Kidney capillary endothelial cell (primary cell): ENCODE measurements around the gene DNAAF8.
"Not testable (repeated sequence)": the region's sequence is repeated elsewhere in the genome, so short reads cannot be mapped to it uniquely, and the experiment has no call there.

Experiments used
- DNase-seq: peaks from one replicate; pipeline ENCODE4 v3.0.0-alpha.2; 2018; ENCODE audit warnings: low spot score

DNAAF8 gene

DNA sequence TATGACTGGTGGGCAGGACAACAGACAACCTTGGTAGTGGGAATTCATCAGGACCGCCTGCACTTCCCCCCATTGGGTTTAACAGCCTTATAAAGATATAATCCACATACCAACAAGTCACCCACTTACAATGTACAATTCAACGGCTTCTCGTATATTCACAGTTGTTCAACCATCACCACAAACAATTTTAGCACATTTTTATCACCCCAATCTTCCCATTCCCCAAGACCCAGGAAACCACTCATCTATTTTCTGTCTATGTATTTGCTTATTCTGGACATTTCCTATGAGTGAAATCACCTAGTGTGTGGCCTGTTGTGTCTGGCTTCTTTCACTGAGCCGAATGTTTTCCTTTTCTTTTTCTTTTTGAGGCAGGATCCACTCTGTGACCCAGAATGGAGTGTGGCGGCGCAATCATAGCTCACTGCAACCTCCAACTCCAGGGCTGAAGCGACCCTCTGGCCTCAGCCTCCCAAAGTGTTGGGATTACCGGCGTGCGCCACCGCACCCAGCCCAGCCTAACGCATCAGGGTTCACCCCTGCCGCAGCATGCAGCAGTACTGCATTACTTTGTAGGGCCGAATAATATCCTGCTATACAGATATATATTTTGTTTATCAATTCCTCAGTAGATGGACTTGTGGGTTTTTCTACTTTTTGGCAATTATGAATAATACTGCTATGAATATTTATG is 11.1 kb upstream of the DNAAF8 start:
- no peak for DNase-seq

DNA sequence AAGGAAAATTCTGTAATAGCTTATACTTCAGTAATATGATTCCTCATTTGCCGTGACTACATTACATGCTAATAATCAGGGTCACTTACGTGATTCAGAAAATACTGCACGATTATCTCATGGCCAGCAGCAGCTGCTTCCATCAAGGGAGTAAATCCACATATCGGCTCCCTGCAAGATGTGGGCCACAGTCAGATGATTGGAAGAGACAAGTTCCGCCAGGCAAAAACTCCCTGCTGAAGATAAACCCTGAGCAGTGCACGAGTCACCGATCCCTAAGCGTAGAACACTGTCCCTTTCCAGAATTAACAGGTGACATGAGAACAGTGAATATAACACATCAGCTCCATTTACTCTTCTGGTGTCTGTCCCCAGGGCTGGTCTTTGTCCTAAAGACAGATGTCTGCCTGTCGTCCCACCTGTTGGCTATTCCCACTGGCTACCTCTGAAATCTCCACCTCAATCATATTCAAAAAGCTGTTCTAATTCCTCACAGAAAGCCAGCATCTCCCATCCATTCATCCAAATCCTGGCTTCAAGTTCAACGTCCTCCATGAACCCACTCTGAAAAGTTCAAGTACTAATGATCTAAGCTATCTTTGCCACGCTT is 9.6 kb upstream of the DNAAF8 start:
- no peak for DNase-seq

DNA sequence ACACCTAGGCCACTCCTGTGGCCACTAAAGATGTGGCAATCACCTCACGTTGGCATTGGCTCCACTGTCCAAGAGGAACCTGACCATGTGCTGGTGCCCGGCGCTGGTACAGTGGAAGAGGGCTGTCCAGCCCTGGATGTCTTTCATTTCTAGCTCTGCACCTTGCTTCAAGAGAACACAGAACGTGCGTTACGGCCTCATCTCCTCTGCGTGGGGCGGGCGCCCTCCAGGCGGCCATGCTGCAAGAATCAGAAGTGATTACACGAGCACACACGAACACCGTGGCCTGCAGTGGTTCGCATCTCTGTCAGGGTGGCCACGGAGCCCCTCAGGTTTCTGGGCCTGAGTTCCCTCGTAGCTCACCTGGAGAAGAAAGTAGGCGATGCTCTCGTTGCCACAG is 7.7 kb upstream of the DNAAF8 start:
- DNase-seq, result no peak

DNA sequence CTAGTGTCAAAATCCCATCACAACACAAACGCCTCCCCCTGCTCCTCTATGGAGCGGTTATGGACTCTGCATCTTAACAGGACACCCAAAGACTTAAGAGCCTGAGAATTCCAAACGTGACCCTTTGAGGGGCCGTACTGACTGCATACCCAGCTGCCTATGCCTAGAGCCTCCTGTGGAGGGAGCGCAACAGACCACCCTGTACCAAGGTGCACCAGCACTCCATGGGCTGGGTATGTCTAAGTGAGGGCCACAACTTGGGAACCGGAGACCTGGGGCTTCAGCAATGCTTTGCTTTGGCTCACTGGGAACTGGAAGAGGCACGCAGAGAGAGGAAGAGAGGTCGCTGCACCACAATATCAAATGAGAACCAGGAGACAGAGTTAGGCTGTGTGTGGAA is 5.7 kb upstream of the DNAAF8 start:
- no peak for DNase-seq

DNA sequence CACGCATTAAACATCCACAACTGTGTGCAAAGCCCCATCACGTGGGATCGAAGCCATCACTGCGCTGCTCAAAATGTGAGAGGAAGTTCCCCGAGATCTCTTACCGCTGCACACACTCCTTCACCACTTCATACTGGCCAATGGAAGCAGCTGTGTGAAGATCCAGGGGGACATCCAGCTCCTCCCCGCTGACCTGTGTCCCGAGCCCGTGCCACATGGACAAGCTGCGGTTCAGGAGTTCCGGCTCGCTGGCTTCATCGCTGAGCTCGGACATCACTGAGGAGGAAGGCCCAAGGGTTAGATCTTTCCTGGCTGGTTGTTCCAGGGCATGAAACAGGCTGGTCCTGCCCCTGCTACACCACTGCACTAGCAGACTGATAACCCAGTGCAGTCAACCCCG is 4.5 kb upstream of the DNAAF8 start:
- DNase-seq, result no peak

DNA sequence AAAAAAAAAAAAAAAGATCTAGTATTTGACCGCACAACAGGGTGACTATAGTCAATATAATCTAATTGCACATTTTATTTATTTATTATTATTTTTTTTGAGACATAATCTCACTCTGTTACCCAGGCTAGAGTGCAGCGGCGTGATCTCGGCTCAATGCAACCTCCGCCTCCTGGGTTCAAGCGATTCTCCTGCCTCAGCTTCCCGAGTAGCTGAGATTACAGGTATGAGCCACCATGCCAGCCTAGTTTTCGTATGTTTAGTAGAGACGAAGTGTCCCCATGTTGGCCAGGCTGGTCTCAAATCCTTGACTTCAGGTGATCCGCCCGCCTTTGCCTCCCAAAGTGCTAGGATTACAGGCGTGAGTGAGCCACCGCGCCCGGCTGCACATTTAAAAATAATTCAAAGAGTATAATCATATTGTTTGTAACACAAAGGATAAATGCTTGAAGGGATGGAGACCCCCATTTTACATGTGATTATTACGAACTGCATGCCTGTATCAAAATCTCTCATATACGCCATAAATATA is 1.1 kb upstream of the DNAAF8 start:
- no peak for DNase-seq

DNA sequence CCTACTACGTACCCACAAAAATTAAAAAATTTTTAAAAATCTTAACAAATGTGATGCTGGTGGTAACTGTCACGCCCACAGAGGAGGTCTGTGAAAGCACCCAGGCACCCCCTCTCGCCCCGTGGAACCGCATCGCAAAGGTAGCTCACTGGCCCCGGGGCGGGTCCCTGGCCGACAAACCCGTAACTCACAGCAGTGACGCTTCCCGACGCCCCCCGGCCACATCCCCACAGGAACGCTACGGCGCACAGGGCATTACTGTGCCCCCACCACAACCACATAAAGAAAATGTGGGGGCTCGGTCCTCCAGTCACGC is 632 bp upstream of the DNAAF8 start:
- DNase-seq, result no peak

DNA sequence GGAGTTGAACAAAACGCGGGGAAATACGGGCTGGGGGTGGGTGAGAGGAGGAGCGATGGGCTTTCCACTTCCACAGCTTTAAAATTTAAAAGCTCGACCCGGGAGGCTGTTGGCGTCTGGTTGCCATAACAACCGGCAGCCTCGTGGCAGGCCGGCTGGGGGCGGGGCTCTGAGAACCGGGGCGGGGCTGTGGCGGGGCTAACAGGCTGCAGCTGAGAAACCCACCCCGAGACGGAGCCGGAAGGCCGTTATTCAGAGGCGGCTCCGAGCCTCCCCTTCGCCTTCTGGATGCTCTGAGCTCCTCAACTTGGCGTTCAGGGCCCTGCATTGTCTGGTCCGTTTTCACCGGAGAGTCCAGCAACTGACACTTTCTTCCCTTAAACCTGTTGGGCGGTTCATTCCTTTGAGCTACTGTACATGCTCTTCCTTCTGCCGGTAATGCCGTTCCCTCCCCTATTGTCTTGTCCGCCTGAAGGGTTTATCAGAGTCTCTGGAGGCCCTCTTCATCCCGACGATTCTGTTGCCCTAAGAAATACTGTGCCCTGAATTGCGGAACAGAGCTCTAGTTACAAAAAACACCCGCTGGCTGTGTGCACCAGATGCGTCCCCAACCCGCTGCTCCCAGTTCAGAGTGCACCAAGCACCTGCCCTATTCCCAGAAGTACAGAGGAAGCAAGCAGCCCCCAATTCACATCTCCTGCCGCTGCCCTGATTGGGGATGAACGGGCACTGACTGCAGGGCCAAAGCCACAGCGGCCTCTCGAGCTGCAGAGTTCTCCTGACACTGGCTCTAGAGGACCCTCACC is 596 bp downstream of the DNAAF8 start:
- DNase-seq, result peak; percentile 81

DNA sequence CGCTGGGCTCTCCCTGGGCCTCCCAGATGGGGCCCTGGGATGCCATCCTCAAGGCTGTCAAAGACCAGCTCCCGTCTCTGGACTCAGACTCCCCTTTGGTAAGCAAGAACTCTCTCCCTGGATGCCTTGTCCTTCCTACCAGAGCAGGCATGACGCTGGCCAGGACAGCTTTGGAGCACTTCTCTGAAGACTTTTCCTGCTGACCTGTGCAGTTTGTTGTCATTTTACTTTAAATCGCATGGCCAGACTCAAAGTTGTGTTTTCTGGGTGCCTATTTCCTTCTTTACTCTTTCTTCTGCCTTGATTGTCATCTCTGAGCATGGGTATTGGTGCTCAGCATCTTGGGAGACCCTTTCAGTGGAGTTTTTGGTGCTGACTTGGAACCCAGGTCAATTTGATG is 2.2 kb downstream of the DNAAF8 start:
- no peak for DNase-seq

DNA sequence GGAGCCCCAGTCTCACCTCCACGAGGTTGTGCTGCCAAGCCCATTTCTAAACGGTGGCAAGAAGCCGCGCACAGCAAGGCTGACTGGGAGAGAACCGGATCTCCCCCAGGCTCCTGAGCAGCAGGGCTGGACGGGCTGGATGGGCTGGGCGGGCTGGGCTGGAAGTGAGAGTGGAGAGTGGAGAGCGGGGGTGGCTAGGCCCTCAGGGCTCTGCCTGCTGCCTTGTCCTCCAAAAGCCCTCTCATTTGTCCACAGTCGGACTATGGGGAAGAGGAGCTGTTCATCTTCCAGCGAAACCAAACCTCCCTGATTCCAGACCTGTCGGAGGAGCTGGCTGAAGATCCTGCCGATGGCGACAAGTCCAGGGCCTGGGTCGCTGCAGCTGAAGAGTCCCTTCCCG is 3.2 kb downstream of the DNAAF8 start:
- no peak for DNase-seq

DNA sequence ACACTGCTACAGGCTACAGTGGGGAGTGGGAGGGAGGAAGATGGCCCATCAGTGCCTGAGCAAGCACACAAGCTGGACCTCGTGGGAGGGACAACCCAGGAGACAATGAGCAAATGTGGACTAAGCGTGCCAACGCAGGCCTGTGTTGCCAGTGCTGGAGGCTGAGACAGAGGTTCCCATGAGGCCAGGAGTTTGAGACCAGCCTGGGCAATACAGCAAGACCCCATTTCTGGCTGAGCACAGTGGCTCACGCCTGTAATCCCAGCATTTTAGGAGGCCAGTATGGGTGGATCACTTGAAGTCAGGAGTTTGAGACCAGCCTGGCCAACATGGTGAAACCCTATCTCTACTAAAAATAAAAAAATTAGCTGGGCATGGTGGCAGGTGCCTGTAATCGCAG is 4.0 kb downstream of the DNAAF8 start:
- DNase-seq, result not testable (repeated sequence)

DNA sequence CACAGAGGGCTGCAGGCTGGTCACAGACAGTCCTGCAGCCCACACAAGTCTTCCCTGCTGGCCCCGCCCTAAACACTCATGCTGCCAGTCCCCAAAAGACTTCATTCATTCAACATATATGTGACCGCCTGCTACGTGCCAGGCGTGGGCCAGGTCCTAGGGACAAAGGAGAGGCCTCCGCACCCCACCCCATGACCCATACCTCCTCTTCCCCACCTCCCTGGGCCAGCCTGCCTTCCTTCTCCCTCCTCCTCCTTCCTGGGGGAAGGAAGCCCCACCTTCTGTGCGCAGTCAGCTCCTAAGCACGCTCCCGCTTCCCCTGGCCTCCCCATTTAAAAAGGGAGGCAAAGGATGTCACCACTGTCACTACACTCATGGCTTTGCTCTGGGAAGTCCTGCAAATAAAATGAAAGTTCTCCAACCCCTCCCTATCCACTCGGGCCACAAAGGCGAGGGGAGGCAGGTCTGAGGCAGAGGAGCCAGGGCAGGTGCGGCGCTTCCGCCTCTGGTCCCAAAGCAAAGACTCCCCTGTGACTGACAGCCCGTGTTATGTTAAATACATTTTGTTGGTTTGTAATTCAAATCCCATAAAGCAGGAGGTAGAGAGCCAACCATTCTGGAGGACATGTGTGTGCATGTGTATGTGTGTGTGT is 9.0 kb downstream of the DNAAF8 start:
- DNase-seq, result no peak

DNA sequence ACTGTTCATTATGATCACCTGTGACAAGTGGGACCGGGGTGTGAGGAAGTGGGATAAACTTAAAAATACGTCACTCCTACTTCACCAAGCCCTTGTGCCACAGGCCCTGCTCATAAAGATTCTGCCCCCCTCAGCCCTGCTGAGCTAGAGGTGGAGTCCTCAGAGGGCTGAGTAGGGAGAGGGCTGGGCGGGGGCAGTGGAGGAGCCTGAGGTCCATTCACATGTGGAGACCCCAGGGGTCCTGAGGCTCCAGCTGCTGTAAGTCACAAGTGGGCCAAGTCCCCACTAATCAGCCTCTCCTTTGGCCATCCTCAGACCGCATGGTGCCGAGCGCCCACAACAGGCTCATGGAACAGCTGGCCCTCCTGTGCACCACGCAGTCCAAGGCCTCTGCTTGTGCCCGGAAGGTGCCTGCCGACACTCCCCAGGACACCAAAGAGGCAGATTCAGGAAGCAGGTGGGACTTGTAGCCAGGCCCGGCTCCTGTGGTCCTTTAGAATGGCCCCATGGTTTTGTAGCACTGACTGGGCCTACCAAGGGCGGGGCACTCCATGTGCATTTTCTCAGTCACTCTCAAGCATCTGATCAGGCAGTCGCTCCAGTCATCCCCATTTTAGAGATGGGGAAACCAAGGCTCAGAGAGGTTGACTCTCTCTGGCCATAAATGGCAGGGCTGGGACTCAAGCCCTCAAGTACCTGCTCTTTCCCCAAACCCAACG is 10.4 kb downstream of the DNAAF8 start:
- no peak for DNase-seq

DNA sequence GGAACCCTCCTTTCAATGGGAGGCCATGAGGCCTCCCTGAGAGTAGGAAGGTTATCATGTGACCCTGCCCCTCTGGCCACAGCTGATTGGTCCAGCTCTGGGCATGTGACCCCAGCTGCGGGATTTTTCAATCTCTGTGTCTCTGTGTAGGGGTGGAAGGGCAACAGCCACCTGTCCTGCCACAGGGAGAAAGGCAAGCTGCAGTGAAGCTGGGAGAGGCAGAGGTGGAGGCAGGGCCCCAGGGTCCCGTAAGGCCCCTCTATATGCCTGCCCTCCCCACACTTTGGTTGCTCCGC is 10.9 kb downstream of the DNAAF8 start:
- no peak for DNase-seq

DNA sequence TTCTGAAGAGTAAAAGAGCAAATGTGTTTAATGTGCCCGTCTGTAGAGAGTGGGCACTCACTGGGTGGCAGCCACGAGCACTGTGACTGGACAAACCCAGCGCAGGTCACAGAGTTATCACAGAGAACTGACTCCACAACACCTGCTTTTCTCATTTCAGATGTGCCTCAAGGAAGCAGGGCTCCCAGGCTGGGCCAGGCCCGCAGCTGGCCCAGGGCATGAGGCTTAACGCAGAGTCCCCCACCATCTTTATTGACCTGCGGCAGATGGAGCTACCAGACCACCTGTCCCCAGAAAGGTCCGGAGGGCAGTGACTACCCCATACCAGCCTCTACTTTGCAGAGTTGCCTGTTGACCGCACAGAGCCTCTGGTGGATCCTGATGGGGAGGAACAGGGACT is 11.9 kb downstream of the DNAAF8 start:
- no peak for DNase-seq

DNA sequence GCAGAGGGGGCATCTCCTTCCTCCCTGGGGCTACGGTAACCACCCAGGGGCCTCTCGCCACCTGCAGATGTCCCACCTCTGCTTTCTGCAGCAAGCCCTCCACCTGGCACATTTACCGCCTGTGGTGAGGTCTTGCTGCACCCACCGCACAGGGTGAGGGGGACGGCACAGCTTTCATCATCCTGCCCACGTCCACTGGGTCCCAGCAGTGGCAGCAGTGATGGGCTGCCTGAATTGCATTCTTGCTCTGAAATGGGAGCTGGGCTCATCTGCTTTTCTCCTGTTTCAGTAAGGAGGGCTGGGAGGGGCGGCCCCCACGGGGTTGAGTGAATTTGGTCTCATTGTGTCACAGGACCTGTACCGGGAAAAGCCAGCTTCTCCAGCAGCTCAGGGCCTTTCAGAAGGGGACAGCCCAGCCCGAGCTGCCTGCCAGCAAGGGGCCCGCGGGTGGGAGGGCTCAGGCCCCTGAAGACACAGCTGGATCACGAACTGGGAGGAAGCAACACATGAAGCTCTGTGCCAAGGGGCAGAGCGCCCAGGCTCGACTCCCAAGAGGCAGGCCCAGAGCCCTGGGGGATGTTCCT is 12.7 kb downstream of the DNAAF8 start:
- no peak for DNase-seq

DNA sequence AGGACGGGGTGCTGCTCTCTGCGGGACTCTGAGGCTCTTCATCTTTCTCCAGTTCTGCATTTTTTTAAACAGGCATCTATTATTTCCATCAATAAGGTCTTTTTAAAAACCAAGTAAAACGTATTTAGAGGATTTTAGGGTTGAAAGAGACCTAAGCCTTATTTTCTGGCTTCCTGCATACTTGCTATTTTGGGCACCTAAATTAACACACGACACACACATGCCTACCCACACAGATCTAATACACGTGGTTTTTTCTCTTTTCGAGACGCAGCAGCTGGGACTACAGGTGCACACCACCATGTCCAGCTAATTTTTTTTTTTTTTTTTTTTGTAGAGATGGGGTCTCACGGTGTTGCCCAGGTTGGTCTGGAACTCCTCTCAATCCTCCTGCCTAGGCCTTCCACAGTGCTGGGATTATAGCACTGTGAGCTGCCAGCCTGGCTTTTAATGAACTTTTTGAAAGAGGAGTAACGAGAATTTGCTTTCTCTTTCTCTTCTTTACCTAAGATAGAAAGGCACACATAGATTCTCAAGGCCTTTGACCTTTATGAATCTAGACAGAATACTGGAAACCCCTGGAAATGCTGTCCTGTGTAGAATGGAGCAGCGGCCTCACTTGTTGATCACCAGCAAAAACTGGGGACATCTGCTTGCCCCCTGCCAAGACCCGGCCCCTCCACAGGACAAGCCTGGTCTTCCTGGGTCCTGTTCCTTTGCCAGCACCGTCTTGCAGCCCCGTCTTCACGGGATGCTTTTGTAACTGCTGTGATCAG is 13.8 kb downstream of the DNAAF8 start:
- no peak for DNase-seq

DNA sequence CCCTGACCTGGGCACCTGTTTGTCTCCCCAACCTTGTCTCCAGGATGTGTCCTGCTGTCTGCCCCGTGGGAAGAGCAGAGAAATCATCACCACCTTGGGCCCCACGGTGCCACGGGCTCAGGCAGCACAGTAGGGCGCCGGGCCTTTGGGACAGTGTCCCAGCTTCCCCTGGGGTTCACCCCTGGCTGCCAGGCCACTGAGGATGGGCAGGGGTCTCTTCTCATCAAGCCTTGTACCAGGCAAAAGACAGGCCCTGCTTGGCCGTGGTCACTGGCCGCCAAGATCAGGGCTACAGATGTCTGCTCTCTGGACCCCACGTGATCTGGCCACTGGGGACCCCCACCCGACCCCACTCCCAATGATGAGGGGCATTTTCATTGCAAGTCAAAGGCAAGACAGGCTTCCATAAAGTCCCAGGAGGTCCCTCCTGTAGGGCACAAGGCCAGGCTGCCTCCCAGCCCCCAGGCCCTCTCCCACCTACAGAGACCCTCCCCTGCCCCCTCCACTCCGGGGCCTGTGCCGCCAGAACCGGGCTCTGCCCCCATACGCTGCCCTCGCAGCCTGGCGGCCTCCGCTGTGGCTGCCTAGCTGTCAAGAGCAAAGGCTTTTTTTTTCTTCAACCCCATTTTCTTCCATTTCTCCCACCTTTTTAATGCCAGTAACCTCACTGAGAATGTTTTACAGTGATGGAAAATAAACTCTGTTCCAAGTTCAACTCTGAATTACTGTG is 14.5 kb downstream of the DNAAF8 start:
- no peak for DNase-seq

DNA sequence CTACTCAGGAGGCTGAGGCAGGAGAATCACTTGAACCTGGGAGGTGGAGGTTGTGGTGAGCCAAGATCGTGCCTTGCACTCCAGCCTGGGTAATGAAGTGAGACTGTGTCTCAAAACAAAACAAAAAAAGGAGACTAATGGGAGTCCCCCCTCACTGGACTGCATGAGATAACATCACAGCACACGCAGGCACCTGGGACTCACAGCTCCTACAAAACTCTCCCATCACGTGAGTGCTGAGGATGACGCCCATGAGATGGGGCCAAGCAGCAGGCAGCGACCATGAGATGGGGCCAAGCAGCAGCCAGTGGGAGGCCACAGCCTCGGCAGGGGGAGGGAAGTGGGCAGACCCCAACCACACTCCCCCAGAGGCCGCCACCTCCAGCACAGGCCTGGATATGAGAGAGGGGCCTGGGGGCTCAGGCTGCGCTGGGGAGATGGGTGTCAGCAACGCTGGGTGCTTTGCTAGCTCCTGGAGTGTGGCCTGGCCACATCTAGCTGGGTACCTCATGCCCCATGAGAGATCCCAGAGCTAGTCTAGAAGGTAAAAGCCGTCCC is 15.4 kb downstream of the DNAAF8 start:
- DNase-seq, result no peak

DNA sequence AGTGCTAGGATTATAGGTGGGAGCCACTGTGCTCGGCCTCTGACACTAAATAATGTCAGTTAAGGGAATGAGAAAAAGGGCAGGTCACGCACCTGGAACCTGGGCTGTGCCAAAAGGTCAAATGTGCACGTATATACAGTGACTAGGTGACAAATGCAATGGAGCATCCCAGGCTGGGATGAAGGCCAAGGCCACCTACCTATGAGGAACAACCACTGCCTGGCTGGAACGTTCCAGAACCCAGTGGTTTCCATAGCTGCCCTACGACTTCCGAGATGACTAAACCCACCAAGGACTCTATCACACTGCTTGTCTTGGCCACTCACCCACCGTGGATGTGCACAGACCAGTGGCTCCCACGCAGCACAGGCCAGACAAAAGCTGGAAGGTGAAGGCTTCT is 16.6 kb downstream of the DNAAF8 start:
- DNase-seq, result no peak
